GM13977 (cell line): Measurements from ENCODE around the gene TGFB2.

Source experiments
- DNase-seq: peaks from one replicate; pipeline ENCODE4 v3.0.0; 2012; ENCODE audit warnings: low spot score
- CTCF ChIP-seq: IDR thresholded peaks from 2 replicates; pipeline ENCODE4 v1.5.1; 2012; ENCODE audit warnings: mild to moderate bottlenecking, control low read depth; ENCODE audit not compliant: insufficient read depth; ENCODE audit errors: extremely low read depth, missing control alignments
- in situ Hi-C: fragments of 300-500 bp; cut with MboI; formaldehyde crosslinking; loops from one replicate; pipeline ENCODE4 v1.12.0; 2022; ENCODE audit warnings: low sequenced_read_pairs, low pct_unique_long_range_greater_than_20kb, mixed read lengths, inconsistent platforms; ENCODE audit not compliant: unreplicated experiment

TGFB2 gene

DNA sequence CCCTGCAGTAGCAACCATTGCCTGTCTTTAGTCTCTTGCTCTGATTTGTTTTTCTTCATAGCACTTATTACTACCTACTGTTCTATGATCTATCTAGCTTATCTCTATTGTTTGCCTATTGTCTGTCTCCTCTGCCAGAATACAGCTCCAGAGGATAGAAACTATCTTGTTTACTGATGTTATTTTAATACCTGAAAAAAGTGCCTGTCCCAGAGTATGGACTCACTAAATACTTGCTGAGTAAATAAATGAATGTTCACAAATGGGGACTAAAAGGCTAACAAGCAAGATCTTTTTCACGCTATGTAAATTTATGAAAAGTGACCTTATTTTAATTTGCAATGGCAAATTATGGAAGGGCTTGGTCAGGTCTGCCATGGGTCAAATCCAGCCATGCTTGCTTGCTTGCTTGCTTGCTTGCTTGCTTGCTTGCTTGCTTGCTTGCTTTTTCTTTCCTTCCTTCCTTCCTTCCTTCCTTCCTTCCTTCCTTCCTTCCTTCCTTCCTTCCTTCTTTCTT, 145.3 kb downstream of the TGFB2 start:
- no peak for TF ChIP-seq CTCF
- DNase-seq = no peak
- in situ Hi-C loops = no loop called here

DNA sequence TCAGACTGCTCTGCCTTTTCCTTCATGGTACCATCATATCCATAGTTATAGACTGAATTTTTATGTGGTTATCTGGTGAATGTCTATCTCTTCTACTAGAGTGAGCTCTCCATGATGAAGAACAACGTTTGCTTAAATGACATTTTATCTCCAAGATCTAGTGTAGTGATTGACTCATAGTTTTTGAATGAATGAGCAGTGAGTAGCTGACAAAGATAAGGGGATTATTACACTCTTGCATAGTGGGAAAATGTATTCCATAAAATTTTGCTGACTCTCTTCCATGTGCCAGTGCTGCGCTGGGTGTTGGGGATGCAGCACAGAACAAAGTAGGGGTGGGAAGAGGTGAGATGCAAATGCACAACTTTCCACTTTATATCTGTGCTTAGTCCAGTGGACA, 147.7 kb downstream of the TGFB2 start:
- no peak for DNase-seq
- in situ Hi-C loops = no loop called here
- no peak for TF ChIP-seq CTCF

DNA sequence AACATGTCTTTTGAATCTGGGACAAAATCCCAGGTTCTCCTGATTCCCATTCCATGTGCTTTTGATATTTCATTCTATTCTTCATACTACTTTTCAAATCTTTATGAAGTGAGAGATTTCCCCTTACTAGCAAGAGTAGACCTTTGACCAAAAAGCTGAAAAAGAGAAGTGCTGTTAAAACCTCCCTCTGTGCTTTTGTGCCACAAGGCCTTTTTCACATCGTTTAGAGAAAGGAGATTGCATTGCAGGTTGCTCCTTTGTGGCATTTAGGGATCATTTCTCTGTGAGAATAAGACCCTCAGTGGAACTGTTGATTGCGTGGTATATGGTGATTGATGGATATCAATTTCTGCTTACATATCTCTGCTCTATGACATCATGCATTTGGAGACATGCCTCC, 148.8 kb downstream of the TGFB2 start:
- no peak for TF ChIP-seq CTCF
- in situ Hi-C loops = no loop called here
- no peak for DNase-seq
